GM19239 (cell line): Measurements from ENCODE around the gene OAS3.
A peak's percentile ranks its signal among the peaks of the same experiment; 100 is the strongest.
"Not testable (repeated sequence)": the region's sequence is repeated elsewhere in the genome, so short reads cannot be mapped to it uniquely, and the experiment has no call there.

Experiments used
- DNase-seq: peaks from one replicate; pipeline ENCODE4 v3.0.0; 2011; ENCODE audit warnings: low spot score; ENCODE audit not compliant: insufficient read length
- FAIRE-seq: peaks from 2 replicates; lab custom pipeline; 2011; peaks lifted over from hg19 to GRCh38; lab: Jason Lieb, UNC

The OAS3 gene

GRCh38 chr12:112978163-112979040 is 40.1 kb downstream of the OAS3 start, which contains the start of gene OAS2:
Gene OAS2 (plus strand): TSS chr12:112978519. CDS start chr12:112978609, 90 bp downstream.
- FAIRE-seq, result peak; percentile 99

GRCh38 chr12:112979041-112979680 is 40.9 kb downstream of the OAS3 start:
- DNase-seq (no peak), FAIRE-seq (no peak)

More at GRCh38 chr12:112978163-112979040, 40.1 kb downstream of the OAS3 start, which contains the start of gene OAS2:
- peak; percentile 78 for DNase-seq

- FAIRE-seq (peak; percentile 70), DNase-seq (no peak)
Measured at GRCh38 chr12:112980491-112981158, 42.4 kb downstream of the OAS3 start.

- DNase-seq (no peak), FAIRE-seq (peak; percentile 60)
Measured at GRCh38 chr12:112985642-112986290, 47.5 kb downstream of the OAS3 start.

GRCh38 chr12:112986291-112986800 is 48.1 kb downstream of the OAS3 start:
- DNase-seq, result no peak
- FAIRE-seq, result no peak

GRCh38 chr12:112987561-112987960 is 49.3 kb downstream of the OAS3 start:
- FAIRE-seq, result peak; percentile 33
- no peak for DNase-seq

GRCh38 chr12:112988224-112988623 is 50.0 kb downstream of the OAS3 start:
- DNase-seq, result no peak
- peak; percentile 94 for FAIRE-seq

- DNase-seq, FAIRE-seq: not testable (repeated sequence)
Measured at GRCh38 chr12:112988823-112989385, 50.6 kb downstream of the OAS3 start.

- no peak for FAIRE-seq
Measured at GRCh38 chr12:112989806-112990205, 51.5 kb downstream of the OAS3 start.

GRCh38 chr12:112992541-112993398 is 54.5 kb downstream of the OAS3 start:
- peak; percentile 79 for FAIRE-seq
- no peak for DNase-seq

More at GRCh38 chr12:112989806-112990205, 51.5 kb downstream of the OAS3 start:
- no peak for DNase-seq

- FAIRE-seq, result peak; percentile 35
- DNase-seq, result no peak
Measured at GRCh38 chr12:112995008-112995407, 56.7 kb downstream of the OAS3 start.

GRCh38 chr12:112996501-112996900 is 58.2 kb downstream of the OAS3 start:
- FAIRE-seq (no peak), DNase-seq (no peak)

- DNase-seq (no peak), FAIRE-seq (no peak)
Measured at GRCh38 chr12:112997506-112997905, 59.2 kb downstream of the OAS3 start.

- peak; percentile 80 for FAIRE-seq
- peak; percentile 44 for DNase-seq
Measured at GRCh38 chr12:112998987-112999767, 60.9 kb downstream of the OAS3 start.

- no peak for FAIRE-seq
- DNase-seq, result no peak
Measured at GRCh38 chr12:113000433-113000832, 62.2 kb downstream of the OAS3 start.

- DNase-seq (no peak), FAIRE-seq (peak; percentile 76)
Measured at GRCh38 chr12:113002155-113002554, 63.9 kb downstream of the OAS3 start.

- DNase-seq (no peak), FAIRE-seq (no peak)
Measured at GRCh38 chr12:113002676-113003075, 64.4 kb downstream of the OAS3 start.

- DNase-seq (no peak), FAIRE-seq (no peak)
Measured at GRCh38 chr12:113003636-113004035, 65.4 kb downstream of the OAS3 start.
